GM19438 (cell line): Measurements from ENCODE around the gene GOLGA8F.
"Not testable (repeated sequence)": the region's sequence is repeated elsewhere in the genome, so short reads cannot be mapped to it uniquely, and the experiment has no call there.

Experiments used
- ATAC-seq: cut with Tn5 transposase; IDR thresholded peaks from one replicate; pipeline ENCODE4 v1.9.1; 2021; ENCODE audit warnings: low read depth; ENCODE audit not compliant: unreplicated experiment

GOLGA8F gene

GRCh38 chr15:28378364-28378763, at the start of gene GOLGA8F:
Gene GOLGA8F, plus strand, starts transcription at chr15:28378664. Its CDS starts 98 bp downstream, at chr15:28378762.
- not testable (repeated sequence) for ATAC-seq

DNA sequence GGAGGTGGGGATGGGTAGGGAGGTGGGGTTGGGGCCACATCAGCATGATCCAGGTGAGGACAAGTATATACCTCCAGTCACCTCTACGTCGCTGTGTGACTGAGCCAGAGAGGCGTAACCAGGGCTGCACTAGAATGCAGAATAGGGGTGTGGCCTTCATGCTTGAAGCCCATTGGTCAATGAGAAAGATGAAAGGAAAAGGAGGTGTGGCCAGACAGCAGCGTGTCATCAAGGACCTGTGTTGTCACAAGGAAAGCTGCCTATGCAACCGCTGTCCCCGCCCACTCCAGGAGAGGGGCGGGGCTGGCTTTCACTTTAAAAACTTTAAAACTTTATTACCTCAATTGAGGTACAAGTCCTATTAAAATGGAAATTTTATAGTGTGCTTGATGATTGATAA, 20.5 kb upstream of the GOLGA8F start, which contains the start of gene GOLGA6L24:
TSS of gene GOLGA6L24 (minus strand) at position 101 of the 400 bp plus-strand sequence. CDS start at position 40, 61 bp downstream.
- ATAC-seq: not testable (repeated sequence)

GRCh38 chr15:28365502-28365901, 13.0 kb upstream of the GOLGA8F start:
- ATAC-seq: not testable (repeated sequence)

DNA sequence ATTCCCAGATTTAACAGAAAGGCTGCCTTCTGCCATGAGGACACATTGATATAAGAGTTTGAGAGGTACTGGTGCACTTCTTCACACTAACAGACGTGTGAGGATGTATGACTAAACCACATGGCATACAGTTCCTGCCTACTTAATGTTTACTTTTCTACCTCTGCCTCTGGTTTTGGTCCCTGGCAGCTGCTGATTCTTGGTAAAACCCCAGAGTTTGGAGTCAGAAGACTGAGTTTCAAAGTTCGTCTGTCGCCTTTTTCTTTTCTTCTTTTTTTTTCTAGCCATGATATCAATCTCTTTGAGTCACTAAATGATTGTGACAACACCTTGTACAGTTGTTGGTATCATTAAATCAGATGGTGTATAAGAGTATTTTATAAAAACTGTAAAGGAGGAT, 1.6 kb downstream of the GOLGA8F start:
- ATAC-seq: not testable (repeated sequence)

- not testable (repeated sequence) for ATAC-seq
These were observed 17.6 kb downstream of the GOLGA8F start for GRCh38 chr15:28396022-28396421.

DNA sequence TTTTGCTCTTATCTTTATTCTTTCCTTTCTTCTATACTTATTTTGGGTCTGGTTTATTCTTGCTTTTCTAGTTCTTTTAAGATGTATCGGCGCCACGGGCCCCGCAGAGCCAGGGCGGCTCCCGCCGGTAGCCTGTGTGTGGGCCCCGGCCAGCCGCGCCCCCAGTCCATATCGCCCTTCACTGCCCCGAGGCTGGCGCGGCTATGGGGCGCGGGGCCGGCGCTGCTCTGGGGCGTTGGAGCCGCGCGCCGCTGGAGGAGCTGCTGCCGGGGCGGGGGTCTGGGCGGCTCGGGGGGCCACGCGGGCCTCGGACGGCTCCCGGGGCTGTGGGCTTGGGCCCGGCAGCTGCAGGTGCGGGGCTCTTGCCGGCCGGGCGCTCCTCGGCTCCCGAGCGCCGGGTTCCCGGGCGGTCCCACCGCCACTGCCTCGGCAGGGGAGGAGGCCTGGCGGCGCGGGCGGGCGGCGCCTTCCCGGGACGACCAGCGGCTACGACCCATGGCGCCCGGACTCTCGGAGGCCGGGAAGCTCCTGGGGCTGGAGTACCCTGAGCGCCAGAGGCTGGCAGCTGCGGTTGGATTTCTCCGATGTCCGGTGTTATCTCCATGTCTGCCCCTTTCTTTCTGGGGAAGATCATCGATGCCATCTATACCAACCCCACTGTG, 24.4 kb downstream of the GOLGA8F start:
- not testable (repeated sequence) for ATAC-seq

- not testable (repeated sequence) for ATAC-seq
These were observed 42.0 kb downstream of the GOLGA8F start for GRCh38 chr15:28420470-28420869.

GRCh38 chr15:28435594-28435993, 57.1 kb downstream of the GOLGA8F start:
- not testable (repeated sequence) for ATAC-seq
